K562 (cell line): ENCODE data around the gene RHBG. TPM values are rescaled to one million over a fixed set of nuclear protein-coding genes. Genes with fewer than 3 reads are reported as not detected.

Experiments used
- BCLAF1 ChIP-seq, 2 experiments: fragments of 450-650 bp in 1 of 2; IDR thresholded peaks; 2 replicates each; pipeline ENCODE4 v1.6.1; 2011 to 2017; ENCODE audit warnings: low read depth in 2 of 2, antibody characterized with exemption in 1 of 2, borderline replicate concordance in 1 of 2, low read length in 1 of 2, mild to moderate bottlenecking in 1 of 2, mixed read lengths in 1 of 2; ENCODE audit not compliant: control insufficient read depth in 1 of 2
- GABPA ChIP-seq: fragments of 200-800 bp; sonication (Bioruptor generic); conservative IDR thresholded peaks from 2 replicates; pipeline ENCODE4 v1.6.1; 2016; ENCODE audit warnings: low read depth, missing genetic modification characterization, missing compliant biosample characterization
- GABPB2 ChIP-seq: fragments of 250-450 bp; sonication (Bioruptor Pico); conservative IDR thresholded peaks from 2 replicates; pipeline ENCODE4 v1.5.1; 2021; ENCODE audit warnings: mild to moderate bottlenecking
- MITF ChIP-seq: IDR thresholded peaks from 2 replicates; pipeline ENCODE4 v1.6.1; 2014; ENCODE audit warnings: antibody characterized with exemption
- MYNN ChIP-seq, 2 experiments: sonication (generic); formaldehyde crosslinking in 1 of 2; IDR thresholded peaks; 2 replicates each; pipeline versions ENCODE4 v1.5.0 to v1.6.1; 2016 to 2020; ENCODE audit warnings: antibody characterized with exemption in 1 of 2, missing genetic modification reagents in 1 of 2
- NFE2 ChIP-seq: IDR thresholded peaks from 2 replicates; pipeline ENCODE4 v1.6.1; 2014; ENCODE audit warnings: antibody characterized with exemption, low read depth
- NFXL1 ChIP-seq: fragments of 450-650 bp; formaldehyde crosslinking; IDR thresholded peaks from 2 replicates; pipeline ENCODE4 v1.4.0; 2021; ENCODE audit warnings: mild to moderate bottlenecking
- PHF8 ChIP-seq: fragments of 200-600 bp; sonication (generic); IDR thresholded peaks from 2 replicates; pipeline ENCODE4 v1.6.1; 2012; ENCODE audit warnings: mixed run types, mild to moderate bottlenecking, inconsistent platforms, low read length, moderate library complexity, borderline replicate concordance
- PHTF2 ChIP-seq: fragments of 250-450 bp; sonication (Bioruptor Pico); IDR thresholded peaks from 2 replicates; pipeline ENCODE4 v1.5.0; 2021; ENCODE audit warnings: mild to moderate bottlenecking
- SIN3A ChIP-seq, 2 experiments: fragments of 150-350 bp in 1 of 2; IDR thresholded peaks; 2 replicates each; pipeline ENCODE4 v1.6.1; 2011 to 2016; ENCODE audit warnings: borderline replicate concordance in 2 of 2, low read depth in 2 of 2, low read length in 2 of 2, mild to moderate bottlenecking in 2 of 2, moderate library complexity in 2 of 2; ENCODE audit not compliant: control insufficient read depth in 1 of 2
- SP1 ChIP-seq: sonication (generic); formaldehyde crosslinking; IDR thresholded peaks from 2 replicates; pipeline ENCODE4 v1.8.1; 2022; ENCODE audit warnings: mild to moderate bottlenecking, missing genetic modification reagents
- SREBF2 ChIP-seq: sonication (generic); formaldehyde crosslinking; IDR thresholded peaks from 2 replicates; pipeline ENCODE4 v1.4.0; 2020; ENCODE audit warnings: mild to moderate bottlenecking, missing genetic modification reagents
- SRF ChIP-seq, 2 experiments: fragments of 250-450, 450-650 bp in 1 of 2; sonication (Bioruptor Pico) in 1 of 2; sonication (generic) in 1 of 2; formaldehyde crosslinking; IDR thresholded peaks; 2 replicates each; pipeline versions ENCODE4 v1.5.0 to v1.5.1; 2020 to 2022; ENCODE audit warnings: mild to moderate bottlenecking in 1 of 2, missing genetic modification reagents in 1 of 2
- TFAP4 ChIP-seq: sonication (generic); formaldehyde crosslinking; IDR thresholded peaks from 2 replicates; pipeline ENCODE4 v1.8.0; 2022; ENCODE audit warnings: missing genetic modification reagents, mild to moderate bottlenecking, moderate library complexity, borderline replicate concordance
- ZC3H11A ChIP-seq: IDR thresholded peaks from 2 replicates; pipeline ENCODE4 v1.6.1; 2012; ENCODE audit warnings: low read depth, low read length, improper control_type of control experiment
- ZKSCAN1 ChIP-seq: fragments of 150-350 bp; IDR thresholded peaks from 2 replicates; pipeline ENCODE4 v1.6.1; 2016; ENCODE audit warnings: low read depth, low read length
- ZNF23 ChIP-seq: fragments of 250-450 bp; sonication (Bioruptor Pico); IDR thresholded peaks from 2 replicates; pipeline ENCODE4 v1.4.0; 2020; ENCODE audit warnings: mild to moderate bottlenecking
- ZNF395 ChIP-seq: fragments of 200-800 bp; sonication (Bioruptor generic); IDR thresholded peaks from 2 replicates; pipeline ENCODE4 v1.6.1; 2017; ENCODE audit warnings: missing genetic modification characterization, missing compliant biosample characterization
- polyA plus RNA-seq, 8 experiments: library from polyadenylated mRNA; depleted of rRNA in 4 of 8; stranded (reverse) in 5 of 8; unstranded in 3 of 8; fragments of >200 nt; fragmentation: Nextera tagmentation in 2 of 8; fragmentation: Illumina TruSeq in 1 of 8; extraction: Ambion mirVana in 2 of 8; extraction: Trizol in 1 of 8; gene quantifications; 2 replicates each; pipeline versions ENCODE4 v1.2.1 to v1.2.3, GENCODE V29; 2011 to 2014; ENCODE audit warnings: inconsistent platforms in 1 of 8, missing spikeins in 1 of 8
- total RNA-seq, 7 experiments: library from RNA; depleted of rRNA in 6 of 7; stranded (reverse); fragments of >200 nt in 6 of 7; fragmentation: Illumina TruSeq in 2 of 7; extraction: Trizol in 2 of 7; gene quantifications; 2 replicates each; pipeline versions ENCODE4 v1.2.1 to v1.2.3, GENCODE V29; 2011 to 2021; ENCODE audit warnings: low replicate concordance in 1 of 7

The RHBG gene
- total and polyA plus RNA-seq, 9 of the 15 experiments (the other 6 are each of a cell fraction or from before 2014, with no cell fraction given): not detected

- no peak for TF ChIP-seq PHTF2 (CRISPR knock-in tag)
- no peak for TF ChIP-seq ZC3H11A
- TF ChIP-seq GABPB2 (CRISPR knock-in tag): no peak
- no peak for TF ChIP-seq MYNN (IDR thresholded peaks at IDR 0.05)
- no peak for TF ChIP-seq MYNN (CRISPR knock-in tag; IDR thresholded peaks at IDR 0.05)
- peak in 1 of 2 experiments; percentile 86; a peak in 1 of 4 replicates for TF ChIP-seq SRF (CRISPR knock-in tag; IDR thresholded peaks at IDR 0.05)
- no peak for TF ChIP-seq NFXL1 (CRISPR knock-in tag)
- TF ChIP-seq NFE2: no peak; the same call in 1 of the 2 replicates
- no peak for TF ChIP-seq BCLAF1 (IDR thresholded peaks at IDR 0.05; ENCODE audit: borderline replicate concordance in 1 of 2, control insufficient read depth in 1 of 2, low read depth in 2 of 2, low read length in 1 of 2)
- no peak; the same call in 1 of the 2 replicates for TF ChIP-seq PHF8
- TF ChIP-seq SIN3A (IDR thresholded peaks at IDR 0.05; ENCODE audit: borderline replicate concordance in 2 of 2, control insufficient read depth in 1 of 2, low read depth in 2 of 2, low read length in 2 of 2): peak; percentile 23 to 74; a peak in 1 of 4 replicates
- TF ChIP-seq SREBF2 (CRISPR knock-in tag): no peak
- TF ChIP-seq ZNF23 (CRISPR knock-in tag): no peak
- TF ChIP-seq MITF: no peak
- TF ChIP-seq ZKSCAN1: no peak
- TF ChIP-seq SP1 (CRISPR knock-in tag): peak; percentile 63
- peak; percentile 73 for TF ChIP-seq GABPA
- TF ChIP-seq TFAP4 (CRISPR knock-in tag): peak; percentile 89
- peak; percentile 89 for TF ChIP-seq ZNF395 (CRISPR knock-in tag)
These were observed 30.6 kb upstream of the RHBG start, which contains the start of the genes CCT3 and TSACC (continued) for GRCh38 chr1:156338180-156338976.
